Measurements from ENCODE around the gene NGF.
A peak's percentile ranks its signal among the peaks of the same experiment; 100 is the strongest.

NGF gene

DNA sequence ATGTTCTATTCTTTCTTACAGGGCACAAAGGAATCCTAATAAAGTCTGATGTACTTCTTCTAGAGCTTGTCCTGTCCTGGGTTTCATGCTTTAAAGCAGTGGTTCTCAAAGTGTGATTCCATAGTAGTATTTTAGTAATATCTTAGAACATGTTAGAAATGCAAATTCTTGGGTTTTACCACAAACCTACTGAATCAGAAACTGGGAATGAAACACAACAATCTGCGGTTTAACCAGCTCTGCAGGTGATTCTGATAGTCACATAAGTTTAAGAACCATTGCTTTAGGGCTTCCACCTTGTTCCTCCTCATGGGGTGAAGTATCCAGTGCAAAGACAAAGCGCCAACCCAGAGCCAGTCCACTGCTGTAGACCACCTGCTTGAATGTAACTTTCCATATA lies 41.1 kb downstream of the NGF start:
- Histone ChIP-seq H3K27me3 (ENCODE audit: insufficient read depth, low read length) (no peaks in the 10 kb centered on the region), H3K4me1 (ENCODE audit: control insufficient read depth, insufficient read depth, low read length, unreplicated experiment) (peaks cover 25% of the 10 kb centered on the region), H2AFZ (ENCODE audit: low read length, unreplicated experiment) (no peak overlapping the region), H3K36me3 (ENCODE audit: insufficient read depth, low read length) (no peaks in the 10 kb centered on the region), H3K4me3 (ENCODE audit: low read depth, low read length) (no peak overlapping the region), H3K27ac (ENCODE audit: low read depth, low read length) (no peak overlapping the region), H3K79me2 (ENCODE audit: control insufficient read depth, insufficient read depth, low read length, unreplicated experiment) (peaks cover 5% of the 10 kb centered on the region)

DNA sequence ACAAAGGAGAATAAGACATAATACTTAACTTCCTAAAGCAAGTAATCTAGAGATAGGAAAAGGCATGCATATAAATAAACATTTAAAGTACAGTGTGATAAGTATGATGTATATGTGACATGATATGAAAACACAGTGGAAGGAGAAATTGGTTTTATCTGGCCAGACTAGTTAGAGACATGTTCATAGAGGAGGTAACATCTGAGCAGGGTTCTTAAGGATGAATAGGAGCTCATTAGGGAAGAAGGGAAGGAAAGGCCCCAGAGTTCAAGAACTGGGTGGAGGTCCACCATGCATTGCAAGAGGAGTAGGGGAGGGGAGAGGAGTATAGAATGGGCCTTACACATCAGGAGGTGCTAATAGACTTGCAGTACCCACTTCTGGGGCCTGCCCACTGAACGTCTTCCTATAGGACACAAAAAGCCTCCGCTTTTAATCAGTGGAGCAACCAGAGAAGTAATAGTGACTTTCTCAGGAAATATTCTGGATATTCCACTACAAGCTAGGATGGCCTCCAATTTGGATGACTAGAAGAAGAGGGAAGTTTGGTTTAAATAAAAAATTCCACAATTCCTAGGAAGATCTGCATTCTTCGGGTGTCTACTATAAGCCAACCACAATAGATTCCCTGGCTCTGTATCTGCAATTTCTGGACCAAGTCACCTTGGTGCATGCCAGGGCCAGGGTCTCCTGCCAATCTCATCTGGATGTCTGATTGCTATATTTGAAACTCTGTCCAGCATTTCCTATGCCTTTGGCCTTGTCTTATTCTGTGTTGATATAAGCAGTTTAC lies 41.9 kb downstream of the NGF start:
- peaks cover 5% of the 10 kb centered on the region for H3K79me2 ChIP-seq (ENCODE audit: control insufficient read depth, insufficient read depth, low read length, unreplicated experiment)
- H3K27ac ChIP-seq (ENCODE audit: low read depth, low read length), result no peak overlapping the region
- no peaks in the 10 kb centered on the region; the same call in 1 of the 2 replicates for H3K36me3 ChIP-seq (ENCODE audit: insufficient read depth, low read length)
- H3K4me3 ChIP-seq (ENCODE audit: low read depth, low read length), result no peak overlapping the region
- no peak overlapping the region for H2AFZ ChIP-seq (ENCODE audit: low read length, unreplicated experiment)
- no peaks in the 10 kb centered on the region for H3K27me3 ChIP-seq (ENCODE audit: insufficient read depth, low read length)
- H3K4me1 ChIP-seq (ENCODE audit: control insufficient read depth, insufficient read depth, low read length, unreplicated experiment), result peaks cover 16% of the 10 kb centered on the region

DNA sequence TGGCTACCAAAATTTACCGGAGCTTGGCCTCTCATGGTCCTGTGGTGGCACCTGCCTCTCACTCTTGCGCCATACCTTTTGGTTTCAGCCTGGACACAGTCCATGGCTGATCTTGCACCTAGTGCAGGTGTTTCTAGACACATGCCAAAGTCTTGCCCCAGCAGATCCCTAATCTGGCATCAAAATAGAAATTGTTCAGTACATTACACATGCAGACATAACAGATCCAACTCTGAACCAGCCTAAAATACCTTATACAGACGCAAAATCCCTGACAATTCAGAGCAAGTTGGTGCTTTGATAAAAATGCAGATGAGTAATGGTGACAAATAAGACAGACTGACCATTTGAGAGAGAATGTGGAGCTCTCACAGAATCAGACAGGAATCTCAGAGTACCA lies 44.1 kb downstream of the NGF start:
- Histone ChIP-seq H3K4me3 (ENCODE audit: low read depth, low read length) (no peak overlapping the region), H2AFZ (ENCODE audit: low read length, unreplicated experiment) (no peak overlapping the region), H3K27me3 (ENCODE audit: insufficient read depth, low read length) (no peaks in the 10 kb centered on the region), H3K79me2 (ENCODE audit: control insufficient read depth, insufficient read depth, low read length, unreplicated experiment) (peaks cover 5% of the 10 kb centered on the region), H3K36me3 (ENCODE audit: insufficient read depth, low read length) (no peaks in the 10 kb centered on the region; the same call in 1 of the 2 replicates), H3K4me1 (ENCODE audit: control insufficient read depth, insufficient read depth, low read length, unreplicated experiment) (no peaks in the 10 kb centered on the region), H3K27ac (ENCODE audit: low read depth, low read length) (no peak overlapping the region)

DNA sequence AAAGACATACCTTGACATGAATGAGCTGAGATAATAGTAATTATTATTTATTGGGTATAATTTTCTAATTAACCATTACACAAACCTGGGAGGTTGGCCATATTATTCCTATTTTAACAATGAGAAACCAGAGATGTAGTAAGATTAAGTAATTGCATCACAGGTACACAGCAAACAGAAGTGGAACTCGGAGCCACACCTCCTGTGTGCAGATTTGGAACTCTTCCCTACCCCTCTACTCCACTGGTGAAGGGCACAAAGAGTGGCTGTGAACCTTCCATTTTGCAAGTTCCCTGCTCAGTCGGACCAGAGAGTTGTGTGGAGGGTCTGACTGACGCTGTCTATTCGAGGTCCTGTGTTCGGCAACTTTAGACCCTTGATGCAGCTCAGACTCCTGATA lies 45.0 kb downstream of the NGF start:
- Histone ChIP-seq H2AFZ (ENCODE audit: low read length, unreplicated experiment) (no peak overlapping the region), H3K79me2 (ENCODE audit: control insufficient read depth, insufficient read depth, low read length, unreplicated experiment) (peaks cover 5% of the 10 kb centered on the region), H3K4me3 (ENCODE audit: low read depth, low read length) (no peak overlapping the region), H3K4me1 (ENCODE audit: control insufficient read depth, insufficient read depth, low read length, unreplicated experiment) (no peaks in the 10 kb centered on the region), H3K36me3 (ENCODE audit: insufficient read depth, low read length) (no peaks in the 10 kb centered on the region; the same call in 1 of the 2 replicates), H3K27ac (ENCODE audit: low read depth, low read length) (no peak overlapping the region), H3K27me3 (ENCODE audit: insufficient read depth, low read length) (no peaks in the 10 kb centered on the region)

DNA sequence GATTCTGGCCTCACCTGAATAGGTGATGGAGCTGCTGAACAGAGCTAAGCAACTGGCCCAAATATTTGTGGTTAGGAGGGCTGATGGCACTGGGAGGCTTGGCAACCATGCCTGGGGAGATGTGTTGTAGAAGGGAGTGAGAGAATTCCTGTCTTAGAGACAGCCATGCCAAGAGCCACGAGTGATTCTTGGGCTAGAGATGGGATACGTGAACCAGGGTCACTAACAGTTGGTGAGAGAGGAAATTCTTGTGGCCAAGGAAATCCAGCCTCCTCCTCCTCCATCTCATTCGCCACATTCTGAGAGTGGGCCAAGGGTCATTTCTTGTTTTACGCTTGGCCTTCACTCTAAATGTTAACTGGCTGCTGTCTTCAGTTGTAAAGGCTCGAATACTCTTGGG lies 46.3 kb downstream of the NGF start:
- Histone ChIP-seq H3K27ac (ENCODE audit: low read depth, low read length) (no peak overlapping the region), H3K27me3 (ENCODE audit: insufficient read depth, low read length) (no peaks in the 10 kb centered on the region), H3K4me1 (ENCODE audit: control insufficient read depth, insufficient read depth, low read length, unreplicated experiment) (no peaks in the 10 kb centered on the region), H3K79me2 (ENCODE audit: control insufficient read depth, insufficient read depth, low read length, unreplicated experiment) (no peaks in the 10 kb centered on the region), H3K4me3 (ENCODE audit: low read depth, low read length) (no peak overlapping the region), H2AFZ (ENCODE audit: low read length, unreplicated experiment) (no peak overlapping the region), H3K36me3 (ENCODE audit: insufficient read depth, low read length) (no peaks in the 10 kb centered on the region; the same call in 1 of the 2 replicates)

DNA sequence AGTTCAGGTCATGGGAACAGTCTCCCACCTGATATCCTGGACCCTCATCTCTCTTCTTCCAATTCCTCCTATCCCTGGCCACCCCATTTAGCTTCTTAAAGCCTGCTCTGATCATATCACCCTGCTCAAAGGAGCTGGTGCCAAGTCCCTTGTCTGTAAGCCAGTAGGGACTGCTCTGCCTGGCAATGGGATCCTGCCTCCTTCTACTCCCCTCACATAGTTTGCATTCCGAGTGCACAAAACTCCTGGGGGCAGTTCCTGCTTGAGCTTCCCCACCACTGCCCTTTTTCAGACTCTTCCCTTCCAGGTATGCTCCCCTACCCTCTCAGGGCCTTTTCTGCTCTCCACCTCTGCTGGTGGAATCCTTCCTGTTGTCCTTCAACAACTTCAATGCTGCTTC lies 48.1 kb downstream of the NGF start:
- no peak overlapping the region for H3K27ac ChIP-seq (ENCODE audit: low read depth, low read length)
- no peaks in the 10 kb centered on the region; the same call in 1 of the 2 replicates for H3K36me3 ChIP-seq (ENCODE audit: insufficient read depth, low read length)
- no peaks in the 10 kb centered on the region for H3K27me3 ChIP-seq (ENCODE audit: insufficient read depth, low read length)
- no peak overlapping the region for H3K4me3 ChIP-seq (ENCODE audit: low read depth, low read length)
- H3K4me1 ChIP-seq (ENCODE audit: control insufficient read depth, insufficient read depth, low read length, unreplicated experiment), result peaks cover 6% of the 10 kb centered on the region
- H2AFZ ChIP-seq (ENCODE audit: low read length, unreplicated experiment), result no peak overlapping the region
- H3K79me2 ChIP-seq (ENCODE audit: control insufficient read depth, insufficient read depth, low read length, unreplicated experiment), result no peaks in the 10 kb centered on the region

DNA sequence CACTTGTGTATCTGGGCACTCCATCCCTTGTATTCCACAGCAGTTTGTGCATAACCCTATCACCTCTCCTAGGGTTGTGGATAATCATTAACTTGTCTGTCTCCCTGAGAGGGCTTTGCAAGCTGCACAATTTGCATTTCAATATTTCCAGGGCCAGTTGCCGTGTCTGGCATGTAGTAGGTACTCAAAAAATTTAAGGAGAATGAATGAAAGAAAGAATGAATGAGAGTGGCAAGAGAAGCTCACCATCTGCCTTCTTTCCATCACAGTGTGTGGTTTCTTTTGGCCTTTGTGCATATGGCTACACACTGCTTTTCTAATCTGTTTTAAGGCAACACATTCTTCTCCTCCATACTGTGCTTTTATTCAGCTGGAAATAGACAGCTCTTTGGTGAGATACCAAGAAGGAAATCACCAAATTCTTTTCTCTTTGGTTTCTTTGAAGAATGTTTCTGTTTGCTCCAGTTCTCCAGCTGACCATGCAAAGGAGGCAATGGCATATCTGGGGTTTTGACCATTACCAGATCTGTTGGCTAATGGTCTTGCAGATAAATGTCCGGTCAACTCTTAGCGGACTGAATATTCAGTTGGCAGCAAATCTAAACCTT lies 49.4 kb downstream of the NGF start:
- Histone ChIP-seq H3K4me1 (ENCODE audit: control insufficient read depth, insufficient read depth, low read length, unreplicated experiment) (peaks cover 18% of the 10 kb centered on the region), H3K4me3 (ENCODE audit: low read depth, low read length) (no peak overlapping the region), H2AFZ (ENCODE audit: low read length, unreplicated experiment) (no peak overlapping the region), H3K79me2 (ENCODE audit: control insufficient read depth, insufficient read depth, low read length, unreplicated experiment) (no peaks in the 10 kb centered on the region), H3K36me3 (ENCODE audit: insufficient read depth, low read length) (no peaks in the 10 kb centered on the region; the same call in 1 of the 2 replicates), H3K27me3 (ENCODE audit: insufficient read depth, low read length) (no peaks in the 10 kb centered on the region), H3K27ac (ENCODE audit: low read depth, low read length) (no peak overlapping the region)

DNA sequence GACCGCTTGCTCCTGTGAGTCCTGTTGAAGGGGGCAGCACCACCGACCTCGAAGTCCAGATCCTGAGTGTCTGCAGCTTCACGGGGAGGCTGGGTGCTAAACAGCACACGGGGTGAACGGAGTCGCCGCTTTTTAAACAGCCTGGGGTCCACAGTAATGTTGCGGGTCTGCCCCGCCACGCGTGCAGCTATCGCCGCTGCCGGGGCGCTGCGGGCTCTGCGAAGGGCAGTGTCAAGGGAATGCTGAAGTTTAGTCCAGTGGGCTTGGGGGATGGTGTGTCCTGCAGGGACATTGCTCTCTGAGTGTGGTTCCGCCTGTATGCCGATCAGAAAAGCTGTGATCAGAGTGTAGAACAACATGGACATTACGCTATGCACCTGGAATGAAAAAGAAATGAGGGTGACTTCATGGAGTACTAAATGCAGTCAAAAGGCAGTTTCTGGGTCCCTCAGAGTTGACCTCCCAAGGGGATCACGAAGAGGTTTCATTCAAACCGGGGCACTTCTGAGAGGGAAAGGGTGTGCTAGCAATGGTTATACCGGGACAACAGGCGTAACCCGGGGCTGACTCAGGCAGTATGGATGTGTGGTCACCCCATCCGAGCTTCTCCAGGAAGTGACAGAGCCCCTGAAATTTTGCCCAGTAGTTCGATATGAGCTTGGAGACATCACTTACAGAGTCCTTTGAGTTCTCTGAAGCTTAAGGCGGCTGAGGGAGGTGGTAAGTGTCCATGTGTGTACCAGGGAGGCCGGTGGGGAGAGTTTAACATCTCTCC lies 51.4 kb downstream of the NGF start:
- Histone ChIP-seq H3K4me1 (ENCODE audit: control insufficient read depth, insufficient read depth, low read length, unreplicated experiment) (peaks cover 31% of the 10 kb centered on the region), H3K4me3 (ENCODE audit: low read depth, low read length) (no peak overlapping the region), H3K27me3 (ENCODE audit: insufficient read depth, low read length) (no peaks in the 10 kb centered on the region), H2AFZ (ENCODE audit: low read length, unreplicated experiment) (no peak overlapping the region), H3K79me2 (ENCODE audit: control insufficient read depth, insufficient read depth, low read length, unreplicated experiment) (no peaks in the 10 kb centered on the region), H3K36me3 (ENCODE audit: insufficient read depth, low read length) (no peaks in the 10 kb centered on the region; the same call in 1 of the 2 replicates), H3K27ac (ENCODE audit: low read depth, low read length) (no peak overlapping the region)

DNA sequence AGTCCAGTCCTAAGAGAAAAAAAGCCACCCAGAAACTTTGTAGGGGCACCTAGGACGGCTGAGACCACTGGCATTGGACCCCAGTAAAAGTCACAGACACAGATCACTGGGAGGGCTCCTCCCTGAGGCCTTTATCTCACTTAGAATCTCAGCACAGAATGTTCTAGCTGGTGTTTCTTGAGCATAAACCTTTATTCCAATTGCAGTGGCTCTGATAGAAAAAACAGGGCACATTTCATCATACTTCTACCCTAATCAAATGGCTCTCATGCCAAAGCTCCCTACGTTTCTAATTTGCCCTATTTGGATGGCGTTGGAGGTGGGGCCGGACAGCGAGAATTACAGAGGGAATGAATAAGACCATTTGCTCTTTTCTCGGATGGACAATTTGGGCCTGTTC lies 53.8 kb downstream of the NGF start:
- no peaks in the 10 kb centered on the region for H3K79me2 ChIP-seq (ENCODE audit: control insufficient read depth, insufficient read depth, low read length, unreplicated experiment)
- no peaks in the 10 kb centered on the region; the same call in 1 of the 2 replicates for H3K36me3 ChIP-seq (ENCODE audit: insufficient read depth, low read length)

DNA sequence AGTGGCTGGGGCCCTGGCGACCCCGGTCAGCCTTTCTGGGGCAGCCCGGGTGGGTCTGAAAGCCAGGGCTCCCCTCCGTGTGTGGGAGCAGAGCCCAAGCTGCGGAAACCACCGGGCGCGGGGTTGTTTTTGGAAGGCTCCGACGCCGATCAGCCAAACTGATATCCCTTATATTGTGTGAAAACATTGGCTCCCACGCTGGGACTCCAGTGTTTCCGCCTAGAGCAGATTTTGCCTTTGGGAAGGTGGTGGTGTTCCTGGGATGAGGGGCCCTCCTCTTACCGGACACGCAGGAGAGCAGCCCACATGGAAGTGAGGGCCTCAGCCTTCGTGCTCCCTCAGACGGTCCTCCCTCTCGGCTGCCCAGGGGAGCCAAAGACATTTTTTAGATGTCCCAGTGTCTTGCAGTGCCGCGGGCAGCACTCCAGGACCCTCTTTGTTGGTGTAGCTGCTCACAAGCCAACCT lies 54.3 kb downstream of the NGF start:
- H3K4me3 ChIP-seq (ENCODE audit: low read depth, low read length), result peak overlapping the region; percentile 57
- peak overlapping the region; percentile 95 for H2AFZ ChIP-seq (ENCODE audit: low read length, unreplicated experiment)
- H3K36me3 ChIP-seq (ENCODE audit: insufficient read depth, low read length), result no peaks in the 10 kb centered on the region; the same call in 1 of the 2 replicates
- H3K79me2 ChIP-seq (ENCODE audit: control insufficient read depth, insufficient read depth, low read length, unreplicated experiment), result no peaks in the 10 kb centered on the region
- peaks cover 45% of the 10 kb centered on the region for H3K4me1 ChIP-seq (ENCODE audit: control insufficient read depth, insufficient read depth, low read length, unreplicated experiment)
- H3K27me3 ChIP-seq (ENCODE audit: insufficient read depth, low read length), result no peaks in the 10 kb centered on the region
- peak overlapping the region; percentile 62 for H3K27ac ChIP-seq (ENCODE audit: low read depth, low read length)

More for the DNA sequence above, 53.8 kb downstream of the NGF start:
- Histone ChIP-seq H3K27me3 (ENCODE audit: insufficient read depth, low read length) (no peaks in the 10 kb centered on the region), H2AFZ (ENCODE audit: low read length, unreplicated experiment) (peak overlapping the region; percentile 95), H3K27ac (ENCODE audit: low read depth, low read length) (peak overlapping the region; percentile 62), H3K4me3 (ENCODE audit: low read depth, low read length) (peak overlapping the region; percentile 57), H3K4me1 (ENCODE audit: control insufficient read depth, insufficient read depth, low read length, unreplicated experiment) (peaks cover 45% of the 10 kb centered on the region)

All from ACC112 (cell line).